T-helper 1 cell treated with Interleukin-12 subunit alpha and Interleukin-12 subunit beta and Interleukin-4 antibody, amounts not matched to agents 30 μg/mL and 1 μg/mL, for 36 hours (primary cell): ENCODE results near the gene C3.

Experiments
- H3K27ac Mint-ChIP-seq: one replicate; pipeline ENCODE4 v1.8.0; 2021; ENCODE audit warnings: mild to moderate bottlenecking, mixed read lengths
- H3K27me3 Mint-ChIP-seq: one replicate; pipeline ENCODE4 v1.8.0; 2021; ENCODE audit warnings: low read depth, mixed read lengths
- H3K36me3 Mint-ChIP-seq: one replicate; pipeline ENCODE4 v1.8.0; 2021; ENCODE audit warnings: low read depth, mixed read lengths
- H3K4me1 Mint-ChIP-seq: one replicate; pipeline ENCODE4 v1.8.0; 2021; ENCODE audit warnings: low read depth, mixed read lengths
- H3K4me3 Mint-ChIP-seq: one replicate; pipeline ENCODE4 v1.8.0; 2021; ENCODE audit warnings: mild to moderate bottlenecking, moderate library complexity, mixed read lengths
- H3K9me3 Mint-ChIP-seq: one replicate; pipeline ENCODE4 v1.8.0; 2021; ENCODE audit warnings: mixed read lengths

Gene C3

DNA sequence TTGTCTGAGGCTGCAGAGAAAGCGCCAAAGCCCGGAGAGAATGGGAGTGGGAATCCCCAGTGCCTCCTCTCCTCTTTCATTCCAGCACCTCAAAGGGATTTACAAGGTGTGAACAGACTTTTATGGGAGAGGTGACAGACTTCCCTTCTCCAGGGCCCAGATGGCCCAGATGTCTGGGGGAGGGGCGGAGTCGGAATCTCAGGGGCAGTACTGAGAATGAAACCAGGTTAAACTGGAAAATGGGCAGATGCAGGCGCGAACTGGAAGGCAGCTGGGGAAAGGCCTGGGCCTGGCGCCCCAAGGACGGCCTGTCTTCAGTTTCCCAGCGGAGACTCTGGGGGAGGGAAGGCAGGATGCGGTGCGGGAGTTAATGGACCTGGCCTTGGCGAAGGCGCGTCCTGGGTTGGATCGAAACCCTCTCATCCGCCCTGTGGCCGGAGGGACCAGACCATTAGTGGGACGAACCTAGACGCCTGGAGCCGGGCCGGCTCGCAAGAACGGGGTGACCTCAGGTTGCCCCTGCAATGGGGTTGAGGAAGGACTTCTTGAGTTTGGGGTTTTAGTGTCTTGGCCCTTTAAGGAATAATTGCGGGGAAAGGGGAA lies 18.4 kb upstream of the C3 start:
- Mint-ChIP-seq H3K9me3 (no peaks in the 10 kb centered on the region), H3K27me3 (no peaks in the 10 kb centered on the region), H3K27ac (peak overlapping the region; percentile 100), H3K4me1 (peaks cover 38% of the 10 kb centered on the region), H3K4me3 (peak overlapping the region; percentile 97), H3K36me3 (peaks cover 16% of the 10 kb centered on the region)

DNA sequence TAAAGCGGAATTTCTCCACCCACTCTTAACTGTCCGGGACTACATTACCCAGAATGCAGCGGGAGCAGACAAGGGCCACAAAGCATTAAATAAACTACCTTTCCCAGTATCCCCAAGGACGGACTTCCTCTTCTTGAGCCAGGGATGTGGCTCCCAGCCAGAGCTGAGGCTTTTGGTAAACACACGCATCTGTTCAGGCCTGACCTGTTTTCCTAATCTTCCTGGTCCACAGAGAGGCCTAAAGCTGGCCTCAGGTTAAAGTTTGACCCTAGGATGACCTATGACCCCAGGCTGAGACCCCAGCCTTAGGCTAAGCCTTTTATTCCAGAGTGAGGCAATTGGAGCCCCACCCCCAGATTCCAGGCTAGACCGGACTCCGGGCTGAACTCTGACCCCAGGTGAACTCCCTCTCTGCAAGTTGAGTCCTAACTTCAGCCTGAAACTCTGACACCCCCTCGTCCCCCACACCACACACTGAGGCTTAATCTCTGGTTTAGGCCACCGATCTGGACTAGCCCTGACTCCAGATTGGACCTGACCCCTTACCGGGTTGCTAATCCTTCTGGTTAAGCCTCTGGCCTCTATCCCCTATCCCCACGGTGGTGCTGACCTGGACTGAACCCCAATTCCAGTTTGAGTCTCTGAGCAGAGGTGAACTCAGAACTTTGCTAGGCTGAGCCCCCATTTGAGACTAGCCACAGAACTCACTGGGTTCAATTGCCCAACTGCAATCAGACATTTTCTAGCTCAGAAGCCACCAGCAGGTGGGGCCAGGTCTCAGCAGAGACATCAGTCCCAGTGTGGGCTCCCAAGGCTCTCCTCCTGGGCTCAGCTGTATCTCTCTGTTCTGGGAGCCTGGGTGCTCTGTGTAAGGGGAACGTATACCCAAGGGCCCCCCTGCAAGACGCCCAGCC lies 17.7 kb upstream of the C3 start:
- Mint-ChIP-seq H3K9me3 (no peaks in the 10 kb centered on the region), H3K4me3 (peak overlapping the region; percentile 97), H3K4me1 (peaks cover 38% of the 10 kb centered on the region), H3K27me3 (no peaks in the 10 kb centered on the region), H3K36me3 (peaks cover 12% of the 10 kb centered on the region), H3K27ac (peak overlapping the region; percentile 100)

DNA sequence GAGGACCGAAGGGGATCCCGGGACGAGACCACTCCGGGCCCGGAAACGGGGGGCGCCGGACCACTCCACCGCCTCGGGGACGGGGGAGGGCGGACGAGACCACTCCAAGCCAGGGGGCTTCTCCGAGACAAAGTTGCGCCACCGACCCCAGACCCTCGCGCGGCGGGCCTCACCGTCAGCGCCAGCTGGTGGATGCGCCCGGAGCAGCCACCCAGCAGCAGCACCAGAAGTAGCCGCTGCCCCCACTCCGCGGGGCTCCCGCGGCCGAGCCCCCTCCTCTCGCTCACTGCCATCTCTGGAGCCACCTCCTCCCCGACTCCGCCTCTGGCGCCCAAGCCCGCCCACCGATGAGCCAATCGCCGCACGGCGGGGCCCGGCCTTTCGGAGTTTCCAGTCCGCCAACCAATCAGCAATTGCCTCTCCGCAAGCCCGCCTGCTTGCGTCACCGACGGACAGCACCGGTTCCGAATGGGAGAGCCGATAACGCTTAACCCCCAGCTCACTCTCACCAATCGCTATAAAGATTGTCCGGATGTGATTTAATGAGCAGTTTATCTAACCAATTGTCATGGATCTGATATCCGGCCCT lies 16.9 kb upstream of the C3 start, which contains the start of gene GPR108:
Gene GPR108, minus strand, starts transcription at position 297 of the 589 bp plus-strand sequence. Its CDS starts 4 bp downstream, at position 293.
- Mint-ChIP-seq H3K9me3 (no peaks in the 10 kb centered on the region), H3K4me3 (peak within 1 kb of the TSS; percentile 97), H3K4me1 (peaks cover 35% of the 10 kb centered on the region), H3K27me3 (no peaks in the 10 kb centered on the region), H3K27ac (peak within 1 kb of the TSS; percentile 100), H3K36me3 (peaks cover 15% of the 10 kb centered on the region)

DNA sequence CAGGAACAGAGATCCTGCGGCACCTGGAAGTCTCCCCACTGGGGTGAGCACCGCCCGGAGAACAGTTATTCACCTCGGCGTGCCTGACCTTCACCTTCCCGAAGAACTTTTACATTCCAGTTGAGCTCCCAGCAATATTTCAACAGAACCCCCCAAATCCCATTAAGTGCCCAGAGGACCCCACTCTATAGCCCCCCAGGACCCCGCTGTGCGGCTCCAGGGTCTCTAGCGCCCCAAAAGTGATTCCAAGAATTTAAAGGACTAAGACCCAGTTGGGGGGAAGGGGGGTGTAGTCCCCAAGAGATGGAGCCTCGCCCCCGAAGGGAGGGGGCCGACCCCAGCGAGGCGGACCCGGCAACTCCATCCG lies 16.4 kb upstream of the C3 start:
- Mint-ChIP-seq H3K4me3 (peak overlapping the region; percentile 97), H3K27ac (peak overlapping the region; percentile 100), H3K4me1 (peaks cover 32% of the 10 kb centered on the region), H3K9me3 (no peaks in the 10 kb centered on the region), H3K27me3 (no peaks in the 10 kb centered on the region), H3K36me3 (peaks cover 14% of the 10 kb centered on the region)

DNA sequence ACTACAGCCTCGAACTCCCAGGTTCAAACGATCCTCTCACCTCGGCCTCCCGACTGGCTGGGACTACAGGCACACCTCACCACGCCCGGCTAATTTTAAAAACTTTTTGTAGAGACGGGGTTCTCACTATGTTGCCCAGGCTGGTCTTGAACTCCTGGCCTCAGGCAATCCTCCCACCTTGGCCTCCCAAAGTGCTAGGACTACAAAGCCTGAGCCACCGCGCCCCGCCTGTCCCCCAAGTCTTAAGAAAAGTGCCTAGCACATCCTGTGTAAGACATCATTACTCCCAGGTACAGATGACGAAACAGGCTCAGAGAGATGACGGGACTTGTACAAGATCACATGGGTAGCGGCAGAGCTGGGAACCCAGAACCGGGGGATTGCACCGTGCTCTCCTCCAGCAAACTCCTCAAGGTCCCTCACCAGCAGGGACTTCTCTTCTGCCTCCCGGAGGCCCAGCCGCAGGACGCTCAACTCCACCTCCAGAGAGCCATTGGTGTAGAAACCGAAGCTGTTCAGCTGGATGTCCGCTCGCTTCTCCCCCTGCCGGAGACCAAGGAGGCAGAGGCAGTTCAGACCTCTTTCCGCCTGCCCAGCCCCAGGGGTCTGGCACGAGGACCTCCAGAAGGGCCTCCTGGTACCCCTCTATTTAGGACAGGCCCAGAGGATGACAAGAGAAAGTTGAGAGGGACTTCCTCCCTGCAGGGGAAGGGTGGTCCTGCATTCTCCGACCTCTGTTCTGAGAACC lies 15.9 kb upstream of the C3 start:
- peaks cover 14% of the 10 kb centered on the region for H3K36me3 Mint-ChIP-seq
- H3K27ac Mint-ChIP-seq, result peak overlapping the region; percentile 100
- no peaks in the 10 kb centered on the region for H3K27me3 Mint-ChIP-seq
- H3K4me1 Mint-ChIP-seq, result peaks cover 31% of the 10 kb centered on the region
- peak overlapping the region; percentile 97 for H3K4me3 Mint-ChIP-seq
- H3K9me3 Mint-ChIP-seq, result no peaks in the 10 kb centered on the region

DNA sequence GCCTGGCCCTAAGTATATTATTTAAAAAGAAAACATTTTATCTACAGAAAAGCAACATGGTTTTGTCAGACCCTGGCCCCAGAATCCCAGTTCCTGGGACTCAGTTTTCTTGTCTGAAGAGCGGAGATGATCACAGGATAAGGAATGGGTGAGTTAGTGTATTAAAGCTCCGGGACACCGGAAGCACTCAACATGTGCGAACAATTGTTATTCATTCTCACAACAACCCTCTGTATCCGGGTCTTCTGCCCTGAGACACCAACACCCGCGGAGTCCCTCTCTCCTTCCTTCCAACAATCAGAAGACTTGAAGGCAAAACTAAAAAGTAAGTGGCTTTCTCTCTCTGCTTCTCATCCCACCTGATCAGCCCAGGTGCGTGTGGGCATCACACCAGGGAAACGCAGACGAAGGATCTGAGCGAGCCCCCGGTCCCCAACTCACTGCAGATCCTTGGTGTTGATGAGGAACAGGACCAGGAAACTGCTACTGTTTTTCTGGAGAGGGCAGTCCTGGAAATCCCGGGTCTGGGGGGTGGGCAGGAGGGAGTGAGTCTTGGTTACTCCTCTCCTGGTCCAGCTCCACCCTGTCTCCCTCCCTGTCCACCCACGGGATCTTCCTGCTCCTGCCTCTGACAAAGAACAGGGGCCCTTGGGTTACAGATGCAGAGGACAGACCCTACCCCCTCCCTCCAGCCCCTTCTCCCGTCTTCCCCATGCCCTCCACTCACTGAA lies 14.9 kb upstream of the C3 start:
- Mint-ChIP-seq H3K36me3 (peaks cover 14% of the 10 kb centered on the region), H3K9me3 (no peaks in the 10 kb centered on the region), H3K27me3 (no peaks in the 10 kb centered on the region), H3K4me1 (peaks cover 25% of the 10 kb centered on the region), H3K27ac (peak overlapping the region; percentile 100), H3K4me3 (peak overlapping the region; percentile 97)

GRCh38 chr19:6734096-6734696 lies 13.7 kb upstream of the C3 start:
- H3K9me3 Mint-ChIP-seq, result no peaks in the 10 kb centered on the region
- peaks cover 18% of the 10 kb centered on the region for H3K36me3 Mint-ChIP-seq
- peaks cover 23% of the 10 kb centered on the region for H3K4me1 Mint-ChIP-seq
- no peaks in the 10 kb centered on the region for H3K27me3 Mint-ChIP-seq
- no peak overlapping the region for H3K4me3 Mint-ChIP-seq
- no peak overlapping the region for H3K27ac Mint-ChIP-seq

DNA sequence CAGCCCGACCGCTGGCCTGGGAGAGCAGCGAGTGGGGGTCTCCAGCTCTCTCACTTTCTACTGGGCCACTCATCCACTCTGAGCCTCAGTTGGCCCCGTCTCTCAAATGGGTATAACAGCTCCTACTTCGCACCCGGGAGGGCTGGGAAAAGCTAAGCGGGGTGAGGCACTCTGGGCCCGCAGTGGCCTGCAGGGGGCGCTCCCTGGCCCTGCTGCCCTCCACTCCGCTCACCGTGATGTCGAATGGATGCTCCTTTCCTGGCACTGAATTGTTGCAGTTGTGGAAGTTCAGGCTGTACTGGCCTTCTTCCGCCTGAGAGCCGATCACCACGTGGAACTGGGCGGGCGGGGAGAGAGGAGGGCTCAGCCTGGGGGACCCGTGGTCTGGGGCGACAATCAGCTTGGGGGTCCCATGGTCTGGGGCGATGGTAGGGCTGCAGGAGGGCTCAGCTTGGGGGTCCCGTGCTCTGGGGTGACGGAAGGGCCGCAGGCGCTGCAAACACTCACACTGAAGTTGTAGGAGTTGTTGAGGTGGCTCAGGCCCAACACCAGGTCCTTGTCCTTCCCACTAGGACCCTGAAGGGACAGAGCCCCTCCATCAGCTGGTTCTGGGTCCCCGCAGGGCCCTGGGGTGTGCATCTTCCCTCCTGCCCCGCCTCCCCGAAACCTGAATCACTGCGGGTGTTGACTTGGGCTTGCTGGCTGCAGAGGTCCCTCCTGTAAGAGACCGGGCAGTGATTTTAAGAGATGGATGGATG lies 13.1 kb upstream of the C3 start:
- no peaks in the 10 kb centered on the region for H3K9me3 Mint-ChIP-seq
- peaks cover 18% of the 10 kb centered on the region for H3K4me1 Mint-ChIP-seq
- H3K27ac Mint-ChIP-seq, result no peak overlapping the region
- H3K27me3 Mint-ChIP-seq, result no peaks in the 10 kb centered on the region
- peaks cover 18% of the 10 kb centered on the region for H3K36me3 Mint-ChIP-seq
- H3K4me3 Mint-ChIP-seq, result no peak overlapping the region

DNA sequence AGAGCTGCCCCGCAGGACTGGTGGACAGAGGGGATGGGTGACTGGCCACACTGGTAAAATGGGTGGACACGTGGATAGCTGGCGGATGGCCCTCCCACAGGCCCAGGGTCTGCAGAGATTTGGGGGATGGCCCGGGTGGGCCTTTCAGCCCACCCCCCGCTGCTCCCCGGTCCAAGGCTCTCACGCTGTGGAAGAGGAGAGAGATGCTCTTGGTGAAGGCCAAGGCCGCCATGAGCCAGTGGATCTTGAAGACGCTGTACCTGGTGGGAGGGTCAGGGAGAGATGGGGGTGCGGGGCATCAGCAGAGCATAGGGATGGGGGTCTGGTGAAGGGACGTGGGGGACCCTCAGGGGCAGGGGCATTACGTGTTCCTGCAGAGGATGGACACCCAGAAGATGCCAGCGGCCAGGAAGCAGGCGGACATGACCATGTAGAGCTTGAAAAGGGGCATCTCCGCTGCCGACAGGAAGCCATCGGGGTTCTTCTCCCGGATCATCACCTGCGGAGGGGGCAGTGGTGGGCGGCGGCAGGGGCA lies 12.4 kb upstream of the C3 start:
- H3K36me3 Mint-ChIP-seq, result peaks cover 18% of the 10 kb centered on the region
- H3K9me3 Mint-ChIP-seq, result no peaks in the 10 kb centered on the region
- no peak overlapping the region for H3K27ac Mint-ChIP-seq
- peaks cover 11% of the 10 kb centered on the region for H3K4me1 Mint-ChIP-seq
- H3K27me3 Mint-ChIP-seq, result no peaks in the 10 kb centered on the region
- no peak overlapping the region for H3K4me3 Mint-ChIP-seq

- Mint-ChIP-seq H3K27me3 (no peaks in the 10 kb centered on the region), H3K27ac (no peak overlapping the region), H3K4me1 (peaks cover 9% of the 10 kb centered on the region), H3K4me3 (no peak overlapping the region), H3K36me3 (peaks cover 18% of the 10 kb centered on the region), H3K9me3 (no peaks in the 10 kb centered on the region)
These were observed 11.4 kb upstream of the C3 start for GRCh38 chr19:6731822-6732221.

- Mint-ChIP-seq H3K27me3 (no peaks in the 10 kb centered on the region), H3K36me3 (peaks cover 15% of the 10 kb centered on the region), H3K4me3 (no peak overlapping the region), H3K4me1 (peaks cover 6% of the 10 kb centered on the region), H3K27ac (no peak overlapping the region), H3K9me3 (no peaks in the 10 kb centered on the region)
These were observed 10.7 kb upstream of the C3 start for GRCh38 chr19:6730941-6731670.

DNA sequence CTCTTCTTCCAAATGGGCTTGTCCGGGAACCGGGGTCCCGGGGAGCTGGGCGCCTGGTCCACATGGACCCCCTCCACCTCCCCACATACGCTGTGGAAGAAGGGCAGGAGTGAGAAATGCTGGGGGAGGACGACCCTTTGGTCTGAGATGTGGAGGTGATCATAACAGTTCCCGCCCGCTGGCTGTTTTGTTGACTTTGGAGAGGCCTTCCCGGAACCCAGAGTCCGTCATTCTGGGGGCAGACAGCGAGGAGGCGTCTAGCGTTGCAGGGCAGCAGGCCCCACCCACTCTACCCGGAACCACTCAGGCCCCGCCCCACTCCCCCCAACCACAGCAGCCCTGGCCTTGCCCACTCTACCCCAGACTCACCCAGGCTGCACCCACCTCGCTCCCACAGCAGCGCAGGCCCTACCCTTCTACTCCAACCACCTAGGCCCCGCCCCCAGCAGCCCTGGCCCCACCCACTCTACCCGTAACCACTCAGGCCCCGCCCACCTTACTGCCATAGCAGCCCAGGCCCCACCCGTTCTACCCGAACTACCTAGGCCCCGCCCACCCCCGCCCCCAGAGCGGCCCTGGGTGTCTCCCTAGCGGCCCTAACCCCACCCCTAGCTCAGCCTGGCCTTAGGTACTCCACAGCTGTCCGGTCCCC lies 9.8 kb upstream of the C3 start:
- Mint-ChIP-seq H3K27me3 (no peaks in the 10 kb centered on the region), H3K9me3 (no peaks in the 10 kb centered on the region), H3K27ac (no peak overlapping the region), H3K4me3 (no peak overlapping the region), H3K4me1 (peaks cover 1% of the 10 kb centered on the region), H3K36me3 (peaks cover 12% of the 10 kb centered on the region)
